GM19467 (cell line): Measurements from ENCODE around the gene CPLX1.

Experiments used
- ATAC-seq: cut with Tn5 transposase; IDR thresholded peaks from one replicate; pipeline ENCODE4 v1.9.1; 2021; ENCODE audit warnings: mild to moderate bottlenecking, moderate library complexity; ENCODE audit not compliant: unreplicated experiment

The CPLX1 gene

GRCh38 chr4:833731-834367, 7.9 kb upstream of the CPLX1 start:
- ATAC-seq, result no peak

GRCh38 chr4:833156-833555, 7.2 kb upstream of the CPLX1 start:
- ATAC-seq, result no peak

- ATAC-seq, result no peak
Measured at GRCh38 chr4:832536-832935, 6.6 kb upstream of the CPLX1 start.

- ATAC-seq, result no peak
Measured at GRCh38 chr4:832108-832507, 6.2 kb upstream of the CPLX1 start.

GRCh38 chr4:831483-831805, 5.5 kb upstream of the CPLX1 start:
- no peak for ATAC-seq

GRCh38 chr4:830601-831482, 4.9 kb upstream of the CPLX1 start:
- no peak for ATAC-seq

GRCh38 chr4:829761-830600, 4.1 kb upstream of the CPLX1 start:
- no peak for ATAC-seq

GRCh38 chr4:829291-829690, 3.4 kb upstream of the CPLX1 start:
- ATAC-seq, result no peak

GRCh38 chr4:828641-829271, 2.8 kb upstream of the CPLX1 start:
- no peak for ATAC-seq

GRCh38 chr4:827209-828081, 1.5 kb upstream of the CPLX1 start:
- ATAC-seq, result no peak

- no peak for ATAC-seq
Measured at GRCh38 chr4:826508-827208, 729 bp upstream of the CPLX1 start.

- no peak for ATAC-seq
Measured at GRCh38 chr4:825063-825970, 612 bp downstream of the CPLX1 start.

GRCh38 chr4:824461-825062, 1.4 kb downstream of the CPLX1 start:
- no peak for ATAC-seq

GRCh38 chr4:823761-824460, 2.0 kb downstream of the CPLX1 start:
- ATAC-seq, result no peak

GRCh38 chr4:823176-823760, 2.7 kb downstream of the CPLX1 start:
- no peak for ATAC-seq

- no peak for ATAC-seq
Measured at GRCh38 chr4:822361-823175, 3.4 kb downstream of the CPLX1 start.
